Measurements from ENCODE around the gene SLCO2A1.

The SLCO2A1 gene

DNA sequence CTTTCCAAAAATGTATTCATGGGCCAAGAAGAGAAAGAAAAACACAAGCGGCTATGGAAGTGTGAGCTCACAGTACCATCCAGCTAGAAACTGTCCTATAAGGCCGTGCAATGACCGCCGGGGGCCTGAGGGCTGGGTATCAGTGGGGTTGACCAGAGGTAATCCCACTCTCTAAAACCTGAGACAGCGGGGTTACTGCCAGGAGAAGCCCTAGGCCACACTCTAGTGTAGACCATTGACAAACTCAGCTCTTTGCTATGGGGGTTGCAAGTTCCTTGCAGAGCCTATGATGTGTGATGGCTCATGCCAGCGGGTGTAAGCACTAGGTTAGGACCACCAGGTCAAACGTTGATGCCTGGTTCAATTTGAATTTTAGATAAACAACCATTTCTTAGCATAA lies 25.9 kb upstream of the SLCO2A1 start:
- Histone ChIP-seq H2AFZ (ENCODE audit: low read depth) (no peak overlapping the region), H3K4me1 (ENCODE audit: low read depth, poor library complexity, severe bottlenecking) (no peaks in the 10 kb centered on the region), H4K20me1 (ENCODE audit: insufficient read depth) (no peaks in the 10 kb centered on the region), H3K4me2 (no peak overlapping the region), H3K27ac (no peak overlapping the region), H3K9ac (no peak overlapping the region), H3K4me3 (IDR thresholded peaks at IDR 0.05; ENCODE audit: insufficient read depth, low read depth, low read length) (no peak overlapping the region), H3K27me3 (ENCODE audit: insufficient read depth, low read depth) (no peaks in the 10 kb centered on the region), H3K36me3 (ENCODE audit: insufficient read depth) (no peaks in the 10 kb centered on the region), H3K79me2 (ENCODE audit: insufficient read depth, low read depth) (no peaks in the 10 kb centered on the region)
- TF ChIP-seq, protein P1, sequence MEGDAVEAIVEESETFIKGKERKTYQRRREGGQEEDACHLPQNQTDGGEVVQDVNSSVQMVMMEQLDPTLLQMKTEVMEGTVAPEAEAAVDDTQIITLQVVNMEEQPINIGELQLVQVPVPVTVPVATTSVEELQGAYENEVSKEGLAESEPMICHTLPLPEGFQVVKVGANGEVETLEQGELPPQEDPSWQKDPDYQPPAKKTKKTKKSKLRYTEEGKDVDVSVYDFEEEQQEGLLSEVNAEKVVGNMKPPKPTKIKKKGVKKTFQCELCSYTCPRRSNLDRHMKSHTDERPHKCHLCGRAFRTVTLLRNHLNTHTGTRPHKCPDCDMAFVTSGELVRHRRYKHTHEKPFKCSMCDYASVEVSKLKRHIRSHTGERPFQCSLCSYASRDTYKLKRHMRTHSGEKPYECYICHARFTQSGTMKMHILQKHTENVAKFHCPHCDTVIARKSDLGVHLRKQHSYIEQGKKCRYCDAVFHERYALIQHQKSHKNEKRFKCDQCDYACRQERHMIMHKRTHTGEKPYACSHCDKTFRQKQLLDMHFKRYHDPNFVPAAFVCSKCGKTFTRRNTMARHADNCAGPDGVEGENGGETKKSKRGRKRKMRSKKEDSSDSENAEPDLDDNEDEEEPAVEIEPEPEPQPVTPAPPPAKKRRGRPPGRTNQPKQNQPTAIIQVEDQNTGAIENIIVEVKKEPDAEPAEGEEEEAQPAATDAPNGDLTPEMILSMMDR (conservative IDR thresholded peaks at IDR 0.05; ENCODE audit: low read depth, low read length), result no peak

DNA sequence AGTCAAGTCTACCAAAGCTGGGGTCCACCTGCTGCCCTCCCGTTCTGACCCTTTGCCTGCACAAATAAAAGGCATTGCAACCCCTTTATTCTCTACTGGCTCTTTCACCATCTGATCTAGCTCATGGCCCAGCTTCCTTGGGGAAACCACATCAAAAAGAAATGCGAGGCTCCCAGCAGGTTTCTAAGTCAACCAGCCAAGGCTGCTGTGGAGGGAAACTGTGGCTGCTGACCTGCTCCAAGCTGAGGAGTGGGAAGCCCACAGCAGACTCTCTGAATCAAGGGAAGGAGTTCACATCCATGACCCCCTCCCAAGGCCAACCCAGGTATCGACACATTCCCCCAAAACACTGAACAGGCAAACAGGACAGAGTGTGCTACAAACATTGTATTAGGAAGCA lies 25.2 kb upstream of the SLCO2A1 start:
- Histone ChIP-seq H3K4me2 (no peak overlapping the region), H3K9ac (no peak overlapping the region), H2AFZ (ENCODE audit: low read depth) (no peak overlapping the region)

DNA sequence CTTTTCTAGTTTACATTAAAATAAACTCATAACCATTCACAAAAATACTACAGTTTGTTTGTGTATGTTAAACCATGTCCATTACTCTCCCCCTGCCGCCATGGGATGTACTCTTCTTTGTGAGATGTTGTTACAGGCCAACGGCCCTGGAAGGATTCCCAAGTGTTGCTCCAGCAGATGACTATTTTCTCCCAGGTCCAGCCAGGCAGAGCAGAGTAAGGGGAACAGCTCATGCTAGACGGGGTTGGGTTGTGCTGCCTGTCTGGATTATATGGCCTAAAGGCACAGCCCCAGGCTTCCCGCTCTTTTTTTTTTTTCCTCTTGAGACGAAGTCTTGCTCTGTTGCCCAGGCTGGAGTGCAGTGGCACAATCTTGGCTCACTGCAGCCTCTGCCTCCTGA lies 24.5 kb upstream of the SLCO2A1 start:
- Histone ChIP-seq H3K27me3 (ENCODE audit: insufficient read depth, low read depth) (no peaks in the 10 kb centered on the region), H2AFZ (ENCODE audit: low read depth) (no peak overlapping the region), H3K36me3 (ENCODE audit: insufficient read depth) (no peaks in the 10 kb centered on the region), H3K9ac (no peak overlapping the region), H3K4me3 (IDR thresholded peaks at IDR 0.05; ENCODE audit: insufficient read depth, low read depth, low read length) (no peak overlapping the region), H3K27ac (no peak overlapping the region), H3K4me1 (ENCODE audit: low read depth, poor library complexity, severe bottlenecking) (no peaks in the 10 kb centered on the region), H3K79me2 (ENCODE audit: insufficient read depth, low read depth) (no peaks in the 10 kb centered on the region), H3K4me2 (no peak overlapping the region), H4K20me1 (ENCODE audit: insufficient read depth) (no peaks in the 10 kb centered on the region)
- TF ChIP-seq, protein P1 (conservative IDR thresholded peaks at IDR 0.05; ENCODE audit: low read depth, low read length), result no peak

More for the DNA sequence above, 25.2 kb upstream of the SLCO2A1 start:
- H3K36me3 ChIP-seq (ENCODE audit: insufficient read depth), result no peaks in the 10 kb centered on the region
- H4K20me1 ChIP-seq (ENCODE audit: insufficient read depth), result no peaks in the 10 kb centered on the region
- TF ChIP-seq, protein P1 (conservative IDR thresholded peaks at IDR 0.05; ENCODE audit: low read depth, low read length), result no peak
- no peaks in the 10 kb centered on the region for H3K4me1 ChIP-seq (ENCODE audit: low read depth, poor library complexity, severe bottlenecking)
- no peaks in the 10 kb centered on the region for H3K27me3 ChIP-seq (ENCODE audit: insufficient read depth, low read depth)
- no peaks in the 10 kb centered on the region for H3K79me2 ChIP-seq (ENCODE audit: insufficient read depth, low read depth)
- no peak overlapping the region for H3K4me3 ChIP-seq (IDR thresholded peaks at IDR 0.05; ENCODE audit: insufficient read depth, low read depth, low read length)
- no peak overlapping the region for H3K27ac ChIP-seq

DNA sequence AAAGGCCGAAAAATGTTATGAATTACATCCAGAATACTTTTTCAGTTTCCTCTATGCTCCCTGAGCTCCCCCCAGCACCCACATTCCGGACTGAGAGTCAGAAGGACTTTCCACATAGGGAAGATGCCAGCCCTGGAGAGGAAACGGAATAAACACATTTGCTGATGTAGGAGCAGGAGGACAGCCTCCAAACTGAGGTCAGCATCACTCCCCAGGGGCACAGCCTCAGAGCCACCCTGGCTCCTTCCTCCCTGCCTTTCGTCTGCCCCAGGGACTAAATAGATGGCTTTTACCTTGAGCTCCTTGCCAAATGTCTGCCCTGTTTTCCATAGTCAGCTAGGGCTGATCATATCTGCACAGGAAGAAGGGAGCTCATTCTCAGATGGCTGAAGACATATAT lies 22.6 kb upstream of the SLCO2A1 start:
- H2AFZ ChIP-seq (ENCODE audit: low read depth), result no peak overlapping the region
- H3K27ac ChIP-seq, result no peak overlapping the region
- H4K20me1 ChIP-seq (ENCODE audit: insufficient read depth), result no peaks in the 10 kb centered on the region
- no peaks in the 10 kb centered on the region for H3K79me2 ChIP-seq (ENCODE audit: insufficient read depth, low read depth)
- no peak overlapping the region for H3K9ac ChIP-seq
- H3K4me1 ChIP-seq (ENCODE audit: low read depth, poor library complexity, severe bottlenecking), result no peaks in the 10 kb centered on the region
- no peak overlapping the region for H3K4me2 ChIP-seq
- no peak overlapping the region for H3K4me3 ChIP-seq (IDR thresholded peaks at IDR 0.05; ENCODE audit: insufficient read depth, low read depth, low read length)
- TF ChIP-seq, protein P1 (conservative IDR thresholded peaks at IDR 0.05; ENCODE audit: low read depth, low read length), result no peak
- H3K36me3 ChIP-seq (ENCODE audit: insufficient read depth), result no peaks in the 10 kb centered on the region
- H3K27me3 ChIP-seq (ENCODE audit: insufficient read depth, low read depth), result no peaks in the 10 kb centered on the region

Data from KMS-11 (cell line).